HepG2 (cell line): Measurements from ENCODE around the gene KIAA1755. TPM values are rescaled to one million over a fixed set of nuclear protein-coding genes. Genes with fewer than 3 reads are reported as not detected.

Source experiments
- KIAA2018 ChIP-seq: sonication (generic); formaldehyde crosslinking; IDR thresholded peaks from 2 replicates; pipeline ENCODE4 v1.5.0; 2020; ENCODE audit warnings: mild to moderate bottlenecking, missing genetic modification reagents, borderline replicate concordance
- STAT5B ChIP-seq: sonication (generic); formaldehyde crosslinking; IDR thresholded peaks from 2 replicates; pipeline ENCODE4 v1.4.0; 2020; ENCODE audit warnings: missing genetic modification reagents
- ZFP41 ChIP-seq: sonication (generic); formaldehyde crosslinking; IDR thresholded peaks from 2 replicates; pipeline ENCODE4 v1.4.0; 2020; ENCODE audit warnings: mild to moderate bottlenecking, missing genetic modification reagents, borderline replicate concordance
- polyA plus RNA-seq, 8 experiments: library from polyadenylated mRNA; depleted of rRNA in 3 of 8; stranded (reverse) in 7 of 8; unstranded in 1 of 8; fragments of >200 nt; fragmentation: Illumina TruSeq in 4 of 8; extraction: Trizol in 4 of 8; gene quantifications; 2 replicates each; pipeline versions ENCODE4 v1.2.1 to v1.2.3, GENCODE V29; 2011 to 2016; ENCODE audit warnings: low read depth in 4 of 8, missing spikeins in 1 of 8, mixed read lengths in 1 of 8; ENCODE audit not compliant: insufficient read depth in 1 of 8
- total RNA-seq, 5 experiments: library from RNA; depleted of rRNA; stranded (reverse); fragments of >200 nt; fragmentation: Illumina TruSeq; extraction: Trizol; gene quantifications; 2 replicates each; pipeline ENCODE4 v1.2.3, GENCODE V29; 2016; ENCODE audit warnings: low read depth in 1 of 5

The KIAA1755 gene
- total and polyA plus RNA-seq, 2 of the 13 experiments (the other 11 are each of a cell fraction or from before 2014, with no cell fraction given): 0.04 TPM; not detected in 1

GRCh38 chr20:38223743-38224100 lies 36.8 kb downstream of the KIAA1755 start (continued):
- no peak for TF ChIP-seq KIAA2018 (CRISPR knock-in tag)
- TF ChIP-seq ZFP41 (CRISPR knock-in tag): no peak
- TF ChIP-seq STAT5B (CRISPR knock-in tag): no peak
